NCI-H1105 treated with DMSO at 0.1 percent for 48 hours (cell line): ENCODE data around the gene TSPEAR.
"Not testable (repeated sequence)": the region's sequence is repeated elsewhere in the genome, so short reads cannot be mapped to it uniquely, and the experiment has no call there.

Experiments
- DNase-seq: peaks from one replicate; lab custom pipeline; 2025; lab: John Stamatoyannopoulos, UW

TSPEAR gene

DNA sequence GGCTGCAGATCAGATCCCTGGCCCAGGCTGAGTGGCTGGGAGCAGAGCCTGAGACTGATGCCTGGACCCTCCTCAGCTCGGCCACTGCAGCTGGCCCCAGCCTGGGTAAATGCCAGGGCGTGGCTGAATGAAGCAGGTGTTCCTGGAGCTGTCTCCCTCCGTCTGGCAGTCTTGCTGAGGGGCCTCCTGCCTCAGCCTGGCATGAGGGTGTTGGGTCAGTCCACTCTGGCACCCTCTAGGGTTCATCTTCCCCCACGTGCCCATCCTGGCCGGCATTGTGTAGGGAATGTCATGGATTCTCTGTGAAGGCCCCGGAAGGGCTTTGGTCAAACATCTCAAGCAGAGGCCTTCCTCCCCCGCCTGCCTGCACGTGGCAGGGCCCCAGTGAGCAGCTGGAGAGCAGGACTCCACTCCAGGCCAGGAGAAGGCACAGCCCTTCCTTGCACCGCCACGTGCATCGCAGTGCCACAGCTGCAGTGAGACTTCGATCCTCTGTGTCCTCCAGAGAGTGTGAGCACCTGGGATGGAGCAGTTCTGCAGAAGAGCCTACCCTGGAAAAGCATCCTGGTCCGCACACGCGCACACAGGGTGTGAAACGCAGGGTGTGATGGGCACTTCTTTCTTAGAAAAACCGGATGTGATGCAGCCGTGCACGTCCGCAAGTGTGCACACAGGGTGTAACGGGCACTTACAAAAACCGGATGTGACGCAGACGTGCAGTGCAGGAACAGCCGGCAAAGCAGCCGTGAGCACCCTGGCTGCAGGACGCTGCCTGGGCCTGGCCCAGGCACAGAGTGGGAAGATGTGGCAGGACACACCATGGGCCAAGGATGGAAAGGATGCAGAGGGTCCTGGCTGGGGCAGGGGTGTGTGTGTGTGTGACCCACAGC is 142.5 kb downstream of the TSPEAR start:
- no peak for DNase-seq

DNA sequence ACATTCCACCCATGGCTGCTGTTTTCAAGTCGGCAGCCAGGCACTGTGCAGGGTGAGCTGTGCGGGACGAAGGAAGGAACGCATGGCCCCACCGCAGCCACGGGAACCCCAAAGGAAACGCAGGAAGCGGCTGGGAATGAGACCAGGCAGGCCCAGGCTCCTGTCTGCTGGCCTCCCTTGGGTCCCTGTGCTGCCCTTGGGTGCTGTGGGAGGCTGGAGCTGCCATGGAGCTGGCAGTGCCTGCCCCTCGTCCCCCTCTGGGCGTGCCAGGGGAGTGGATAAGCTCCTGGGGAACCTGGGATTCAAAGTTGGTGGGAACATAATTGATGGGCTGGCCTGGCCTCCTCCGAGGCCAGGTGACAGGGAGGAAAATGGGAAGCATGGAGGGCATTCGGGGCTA is 143.1 kb downstream of the TSPEAR start:
- DNase-seq, result no peak

DNA sequence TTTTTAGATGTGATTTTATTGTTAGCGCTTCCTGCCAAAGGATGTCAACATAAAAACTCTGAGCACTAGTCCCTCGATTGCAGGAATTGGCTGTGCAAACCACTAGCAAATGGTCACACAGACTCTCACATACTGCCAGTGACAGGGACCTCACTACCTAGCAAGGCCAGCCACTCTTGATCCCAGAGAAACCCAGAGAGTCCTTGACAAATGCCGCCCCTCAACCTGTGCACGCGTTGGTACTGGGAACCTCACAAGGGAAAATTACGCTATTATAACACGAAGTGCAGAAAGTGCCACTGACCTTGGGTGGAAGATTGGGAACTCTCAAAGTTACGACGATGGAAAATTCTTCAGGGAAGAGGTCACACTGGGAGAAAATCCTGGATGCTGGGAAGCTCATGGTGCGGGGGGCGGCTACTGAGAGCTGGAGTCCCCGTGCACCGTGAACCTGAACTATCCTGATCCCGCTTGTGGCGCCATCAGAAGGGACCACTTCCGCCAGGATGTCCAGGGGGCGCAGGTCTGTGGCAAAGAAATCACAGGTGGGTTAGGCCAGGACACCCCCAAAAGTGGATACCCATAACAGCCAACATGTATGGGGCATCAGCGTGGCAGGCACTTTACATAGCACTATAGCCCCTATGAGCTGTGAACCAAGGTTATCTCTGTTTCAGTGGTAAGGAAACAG is 143.7 kb downstream of the TSPEAR start:
- DNase-seq, result no peak

DNA sequence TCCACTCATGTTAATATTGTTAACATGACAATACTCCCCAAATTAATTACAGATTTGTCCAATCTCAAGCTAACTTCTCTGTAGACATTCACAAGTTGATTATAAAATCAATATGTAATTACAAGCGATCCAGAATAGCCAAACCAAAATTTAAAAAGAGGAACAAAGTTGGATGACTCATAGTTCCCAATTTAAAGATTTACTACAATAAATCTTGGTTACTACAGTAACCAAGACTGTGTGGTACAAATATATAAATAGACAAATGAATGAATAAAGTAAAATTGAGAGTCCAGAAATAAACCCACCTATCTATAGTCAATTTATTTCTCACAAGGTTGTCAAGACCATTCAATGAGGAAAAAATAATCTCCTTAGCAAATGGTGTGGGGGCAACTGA is 145.0 kb downstream of the TSPEAR start:
- no peak for DNase-seq

DNA sequence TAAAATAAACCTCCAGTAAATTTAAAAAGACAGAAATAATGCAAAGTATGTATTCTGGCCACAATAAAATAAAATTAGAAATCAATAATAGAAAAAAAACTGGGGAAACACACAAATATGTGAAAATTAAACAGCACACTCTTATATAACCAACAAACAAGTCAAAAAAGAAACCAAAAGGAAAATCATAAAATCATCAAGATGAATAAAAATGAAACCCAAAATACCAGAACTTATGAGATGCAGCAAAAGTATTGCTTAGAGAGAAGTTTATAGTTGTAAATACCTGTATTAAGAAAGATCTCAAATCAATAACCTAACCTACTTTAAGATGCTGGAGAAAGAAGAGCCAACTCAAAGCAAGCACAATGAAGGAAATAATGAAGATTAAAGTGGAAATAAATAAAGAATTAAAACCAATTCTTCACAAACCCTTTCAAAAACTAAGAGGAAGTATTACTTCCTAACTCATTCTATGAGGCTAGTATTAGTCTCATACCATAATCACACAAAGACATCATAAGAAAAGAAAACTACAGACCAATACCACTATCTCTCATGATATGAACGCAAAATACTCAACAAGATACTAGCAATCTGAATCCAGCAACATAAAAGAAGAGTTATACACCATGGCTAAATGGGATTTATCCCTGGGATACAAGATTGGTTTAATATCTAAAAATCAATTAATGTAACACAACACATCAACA is 146.3 kb downstream of the TSPEAR start:
- no peak for DNase-seq

DNA sequence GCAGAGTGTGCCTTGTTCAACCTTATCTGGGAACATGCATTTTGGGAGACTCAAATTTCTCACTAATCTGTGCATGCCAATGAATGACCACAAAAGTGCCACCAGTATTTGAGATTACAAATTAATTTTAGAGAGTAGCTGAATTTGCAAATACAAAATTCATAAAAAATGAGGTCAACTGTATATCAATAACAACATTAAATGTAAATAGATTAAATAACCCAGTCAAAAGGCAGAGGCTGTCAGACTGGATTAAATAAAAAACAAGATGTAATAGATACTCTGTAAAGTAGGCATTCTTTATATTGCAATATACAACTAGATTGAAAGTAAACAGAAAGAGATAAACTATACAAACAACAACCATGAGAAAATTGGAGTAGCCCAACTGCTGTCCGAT is 147.3 kb downstream of the TSPEAR start:
- DNase-seq, result no peak

DNA sequence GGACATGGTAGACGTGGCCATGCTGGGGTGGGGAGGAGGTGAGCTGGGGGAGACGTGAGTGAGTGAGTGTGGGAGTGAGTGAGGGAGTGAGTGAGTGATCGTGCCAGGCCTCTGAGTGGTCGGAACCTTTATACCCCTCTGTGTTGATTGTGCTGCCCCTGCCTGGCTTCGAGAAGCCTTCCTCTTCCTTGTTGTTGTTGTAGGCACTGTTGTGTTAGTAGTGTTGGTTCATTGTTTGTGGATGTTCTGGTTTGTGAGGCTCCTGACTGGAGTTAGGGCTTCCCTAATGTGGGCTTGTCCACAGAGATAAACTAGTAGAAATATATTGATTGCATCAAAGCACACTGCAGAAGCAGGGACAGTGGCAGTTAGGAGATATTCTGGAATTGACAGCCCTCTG is 152.7 kb downstream of the TSPEAR start, which contains the start of gene KRTAP10-3:
TSS of gene KRTAP10-3 (minus strand) at position 101 of the 400 bp plus-strand sequence. CDS start at position 21, 80 bp downstream.
- no peak for DNase-seq

DNA sequence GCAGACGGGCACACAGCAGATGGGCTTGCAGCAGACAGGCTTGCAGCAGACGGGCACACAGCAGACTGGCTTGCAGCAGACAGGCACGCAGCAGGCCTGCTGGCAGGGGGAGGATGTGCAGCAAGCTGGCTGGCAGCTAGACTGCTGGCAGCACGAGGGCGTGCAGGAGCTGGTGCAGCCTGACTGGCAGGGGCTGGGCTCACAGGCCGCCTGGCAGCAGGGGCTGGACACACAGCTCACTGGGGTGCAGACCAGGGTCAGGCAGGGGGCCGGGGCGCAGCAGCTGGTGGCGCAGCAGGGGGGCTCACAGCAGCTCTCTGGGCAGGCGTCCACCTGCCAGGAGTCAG is 153.1 kb downstream of the TSPEAR start:
- DNase-seq, result not testable (repeated sequence)

DNA sequence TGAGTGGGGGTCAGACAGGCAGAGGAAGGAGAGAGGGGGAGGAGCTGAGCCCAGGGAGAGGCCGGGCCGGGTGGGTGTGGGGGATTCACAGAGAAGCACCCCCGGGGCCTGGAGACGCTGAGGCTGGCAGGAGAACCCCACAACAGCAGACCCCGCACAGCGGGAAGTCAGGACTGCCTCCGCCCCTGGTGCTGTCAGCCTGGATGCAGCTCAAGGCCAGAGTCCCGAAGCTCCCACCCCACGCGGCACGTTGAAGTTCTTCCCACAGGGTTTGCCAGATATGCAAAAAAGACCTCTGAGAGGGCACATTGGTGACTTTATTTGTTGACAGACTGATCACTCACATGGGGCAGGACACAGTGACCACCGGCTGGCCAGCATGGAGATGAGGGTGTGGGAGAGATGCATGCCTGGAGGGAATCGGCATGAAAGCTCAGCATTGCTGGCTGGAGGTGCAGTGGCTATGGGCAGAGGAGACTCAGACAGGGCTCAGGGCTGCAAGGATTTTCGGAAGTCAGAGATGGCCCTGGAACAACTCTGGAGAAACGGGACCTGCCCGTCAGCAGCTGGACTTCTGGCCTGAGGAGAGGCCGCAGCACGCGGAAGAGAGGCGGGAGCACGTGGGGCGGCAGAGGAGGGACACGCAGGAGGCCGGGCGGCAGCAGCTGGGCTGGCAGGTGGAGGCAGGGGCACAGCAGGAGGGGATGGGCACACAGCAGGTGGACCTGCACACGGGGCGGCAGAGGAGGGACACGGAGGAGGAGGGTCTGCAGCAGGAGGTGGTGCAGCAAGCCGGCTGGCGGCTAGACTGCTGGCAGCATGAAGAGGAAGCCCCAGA is 153.7 kb downstream of the TSPEAR start:
- DNase-seq, result no peak

DNA sequence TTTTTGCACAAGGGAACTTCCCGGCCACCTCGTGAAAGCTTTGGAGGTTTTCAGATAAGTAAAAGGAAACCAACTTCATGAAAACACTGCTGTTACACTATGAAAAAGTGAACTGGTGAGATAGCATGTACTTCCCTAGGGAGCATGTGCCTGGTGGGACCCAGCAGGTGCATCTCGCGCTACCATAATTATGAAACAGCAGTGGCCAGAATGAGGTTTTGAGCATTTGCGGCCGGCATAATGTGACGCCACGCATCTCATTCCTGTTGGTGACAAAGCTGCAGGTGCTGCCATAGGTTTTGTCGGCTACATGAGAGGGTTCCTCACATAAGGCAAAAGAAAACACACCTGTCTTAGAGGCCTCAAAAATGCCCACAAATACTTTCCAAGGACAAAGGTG is 154.5 kb downstream of the TSPEAR start:
- peak; percentile 12 for DNase-seq

DNA sequence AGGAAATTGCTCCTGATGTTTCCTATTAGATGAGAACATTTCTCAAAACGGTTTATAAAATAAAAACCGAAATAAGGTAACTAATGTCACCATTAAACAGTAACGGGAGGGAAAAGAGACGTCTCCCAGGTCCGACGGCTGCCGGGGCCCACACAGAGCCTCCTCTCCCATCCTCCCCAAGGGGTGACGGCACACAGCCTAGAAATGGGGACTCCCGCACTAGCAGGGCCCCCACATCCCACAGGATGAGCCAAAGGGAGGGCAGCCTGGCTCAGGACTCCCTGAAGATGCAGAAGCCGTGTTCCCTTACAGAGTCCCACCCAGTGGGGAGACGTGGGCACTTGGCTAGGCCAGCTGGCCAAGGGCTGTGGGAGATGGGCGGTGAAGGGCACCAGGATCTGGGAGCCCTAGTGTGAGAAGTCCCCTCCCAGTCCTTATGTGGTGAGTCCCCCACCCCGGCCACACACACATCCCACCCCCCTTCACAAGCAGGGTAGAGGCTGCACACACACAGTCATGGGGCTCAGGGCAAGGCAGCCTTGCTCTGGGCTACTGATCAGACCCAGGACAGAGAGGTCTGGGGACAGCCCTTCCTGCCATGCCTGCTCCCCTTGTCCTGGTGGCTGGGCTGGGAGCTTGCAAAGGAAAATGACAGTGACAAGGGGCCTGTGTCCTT is 156.0 kb downstream of the TSPEAR start:
- DNase-seq, result no peak

DNA sequence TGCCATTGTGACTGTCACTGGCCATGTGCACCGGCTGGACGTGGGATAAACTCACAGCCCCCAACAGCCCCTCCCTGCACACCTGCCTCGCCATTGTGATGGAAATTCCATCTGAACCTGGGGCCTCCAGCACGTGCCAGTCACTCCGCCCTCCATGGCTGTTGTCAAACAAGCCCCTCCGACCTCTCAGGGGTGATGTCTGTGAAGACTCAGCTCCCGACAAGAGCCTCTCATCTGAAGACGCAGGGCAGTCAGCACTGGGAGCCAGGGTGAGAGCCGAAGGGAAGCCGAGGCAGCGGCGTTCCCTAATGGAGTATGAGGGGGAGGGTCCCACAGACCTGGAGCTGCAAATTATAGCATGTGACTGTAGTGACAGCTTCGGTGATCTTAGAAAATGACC is 158.7 kb downstream of the TSPEAR start:
- no peak for DNase-seq

DNA sequence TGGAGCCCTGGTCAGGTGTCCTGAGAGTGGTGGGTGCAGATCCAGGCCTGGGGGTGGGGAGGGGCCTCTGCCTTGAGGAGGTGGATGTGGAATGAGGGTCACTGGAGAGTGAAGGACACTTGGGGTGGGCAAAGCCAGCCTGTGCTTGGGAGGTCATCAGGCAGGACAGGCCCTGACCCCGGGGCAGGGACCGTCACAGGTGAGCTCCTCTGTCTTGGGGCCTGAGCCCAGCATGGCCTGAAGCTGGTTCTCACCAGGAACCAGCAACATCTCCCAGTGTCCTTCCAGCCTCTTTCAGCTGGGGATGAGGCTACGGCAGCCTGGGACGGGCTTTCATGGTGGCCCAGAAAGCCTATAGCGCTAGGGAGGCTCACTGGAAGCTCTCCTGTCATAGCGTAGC is 159.2 kb downstream of the TSPEAR start:
- DNase-seq, result no peak

DNA sequence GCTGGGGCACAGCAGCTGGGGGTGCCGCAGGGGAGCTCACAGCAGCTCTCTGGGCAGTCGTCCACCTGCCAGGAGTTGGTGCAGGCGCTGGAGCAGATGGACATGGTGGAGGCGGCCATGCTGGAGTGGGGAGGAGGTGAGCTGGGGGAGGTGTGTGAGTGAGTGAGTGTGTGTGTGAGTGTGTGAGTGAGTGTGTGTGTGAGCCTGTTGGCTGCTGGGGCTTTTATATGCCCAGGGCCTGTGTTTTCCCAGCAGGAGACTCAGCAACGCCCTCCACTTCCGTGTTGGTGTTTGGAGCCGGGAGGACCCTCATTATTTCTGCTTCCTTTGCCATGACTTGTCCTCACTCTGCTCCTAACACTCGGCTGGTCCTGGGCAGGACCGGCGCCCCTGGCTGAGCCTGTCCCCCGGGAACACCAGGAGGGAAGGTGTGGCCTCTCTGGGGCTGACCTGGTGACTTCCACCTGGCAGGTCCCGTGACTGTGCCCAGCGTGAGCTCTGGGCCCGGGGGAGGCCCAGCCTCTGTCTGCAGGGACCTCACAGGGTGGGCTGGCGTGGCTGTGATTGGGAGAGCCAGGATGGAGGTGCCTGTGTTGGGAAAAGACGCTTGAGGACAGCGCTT is 159.9 kb downstream of the TSPEAR start, which contains the start of gene KRTAP10-2:
TSS of gene KRTAP10-2 (minus strand) at position 166 of the 622 bp plus-strand sequence. CDS start at position 119, 47 bp downstream.
- DNase-seq, result no peak

DNA sequence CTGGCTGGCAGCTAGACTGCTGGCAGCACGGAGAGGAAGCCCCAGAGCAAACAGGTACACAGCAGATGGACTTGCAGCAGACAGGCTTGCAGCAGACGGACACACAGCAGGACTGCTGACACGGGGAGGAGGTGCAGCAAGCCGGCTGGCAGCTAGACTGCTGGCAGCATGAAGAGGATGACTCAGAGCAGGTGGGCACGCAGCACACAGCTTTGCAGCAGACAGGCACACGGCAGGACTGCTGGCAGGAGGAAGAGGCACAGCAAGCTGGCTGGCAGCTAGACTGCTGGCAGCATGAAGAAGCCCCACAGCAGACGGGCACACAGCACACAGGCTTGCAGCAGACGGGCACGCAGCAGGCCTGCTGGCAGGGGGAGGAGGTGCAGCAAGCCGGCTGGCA is 160.6 kb downstream of the TSPEAR start:
- DNase-seq, result no peak

DNA sequence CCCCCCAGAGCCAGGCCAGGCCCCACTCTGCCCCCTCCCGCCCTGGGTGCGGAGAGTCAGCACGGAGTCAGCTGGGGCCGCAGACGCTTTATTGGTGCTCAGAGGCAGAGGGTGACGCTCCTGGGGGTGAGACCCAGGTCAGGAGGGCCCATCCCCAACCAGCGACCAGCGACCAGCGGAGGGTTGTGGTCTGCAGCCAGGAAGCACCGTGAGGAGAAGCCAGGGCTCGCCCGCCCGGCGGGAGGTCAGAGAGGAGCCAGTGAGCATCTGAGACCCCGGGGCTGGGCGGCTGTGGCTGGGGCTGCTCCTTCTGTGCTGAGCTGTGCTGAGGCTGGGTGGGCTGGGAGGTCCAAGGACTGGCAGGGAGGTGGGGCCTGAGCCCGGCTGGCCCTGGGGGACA is 161.1 kb downstream of the TSPEAR start:
- DNase-seq, result not testable (repeated sequence)

DNA sequence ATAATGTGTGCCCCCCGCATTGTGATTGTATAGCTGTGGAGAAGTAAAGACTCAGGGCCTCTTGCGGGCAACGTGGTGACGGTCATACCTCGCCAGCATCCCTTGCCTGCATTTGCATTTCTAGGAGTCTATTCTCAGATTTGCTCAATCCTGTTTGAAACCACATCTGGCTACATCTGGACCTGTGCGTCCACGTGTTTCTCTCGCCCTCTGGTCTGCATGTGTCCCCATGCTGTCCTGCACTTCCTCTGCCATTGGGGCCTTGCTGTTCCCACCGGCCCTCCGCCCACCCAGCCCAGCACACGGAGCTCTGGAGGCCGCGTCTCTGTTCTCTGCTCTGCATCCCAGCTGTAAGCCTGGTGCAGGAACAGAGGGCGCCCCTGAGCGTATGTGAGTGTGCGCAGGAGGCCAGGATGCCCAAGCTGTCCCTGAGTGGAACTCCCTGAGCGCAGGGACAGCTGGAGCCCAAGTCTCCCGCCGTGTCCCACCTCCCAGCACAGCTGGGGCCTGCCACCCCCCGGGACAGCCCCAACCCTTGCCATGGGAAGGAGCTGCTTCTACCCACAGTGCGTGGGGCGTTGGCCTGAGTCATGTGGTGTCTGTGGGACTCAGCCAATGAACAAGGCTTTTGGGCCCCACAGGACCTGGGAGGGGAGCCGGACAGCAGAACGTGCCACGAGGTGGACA is 161.7 kb downstream of the TSPEAR start:
- no peak for DNase-seq

DNA sequence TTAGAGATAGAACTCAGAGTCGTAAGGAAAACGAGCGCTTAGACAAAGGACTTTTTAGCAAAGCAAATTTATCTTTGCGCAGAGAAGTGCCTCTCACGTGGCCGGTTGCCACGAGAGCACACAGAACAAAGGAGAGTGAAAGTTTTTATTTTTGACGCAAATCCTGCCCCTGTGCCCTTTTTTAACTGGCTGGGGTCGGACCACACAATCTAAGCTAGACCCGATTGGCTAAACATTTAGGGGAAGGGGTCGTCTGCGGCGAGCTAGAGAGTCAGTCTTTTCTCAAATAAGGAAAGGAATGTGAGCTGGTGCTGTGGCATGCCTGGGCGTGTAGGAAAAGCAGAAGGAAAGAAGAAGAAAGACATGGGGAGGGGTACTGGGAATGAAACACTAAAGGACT is 162.4 kb downstream of the TSPEAR start:
- no peak for DNase-seq

DNA sequence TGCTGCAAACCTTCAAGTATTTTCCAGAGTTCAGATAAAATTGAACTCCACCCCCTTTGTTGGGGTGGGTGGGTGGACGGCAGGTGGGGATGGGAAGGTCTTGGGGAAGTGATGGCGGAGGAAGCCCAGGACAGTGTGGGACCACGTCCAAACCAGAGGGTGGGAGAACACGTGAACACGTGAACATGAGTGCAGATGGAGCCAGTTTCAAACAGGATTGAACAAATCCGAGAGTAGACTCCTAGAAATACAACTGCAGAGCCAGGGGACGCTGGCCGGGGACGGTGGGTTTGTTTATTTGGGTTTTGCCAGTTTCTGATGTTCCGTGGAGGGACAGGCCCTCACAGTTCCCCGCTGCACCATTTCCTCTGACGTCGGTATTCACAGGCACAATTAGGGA is 163.0 kb downstream of the TSPEAR start:
- DNase-seq, result no peak
